Loucy (cell line): ENCODE results near the gene CPA1.

Source experiments
- H2AFZ ChIP-seq: fragments of 200-600 bp; sonication (generic); 2 replicates; pipeline ENCODE4 v1.6.0; 2016; ENCODE audit warnings: antibody characterized with exemption, mild to moderate bottlenecking, low read length, moderate library complexity
- H3F3A ChIP-seq: fragments of 200-600 bp; 2 replicates; pipeline ENCODE4 v1.6.0; 2016; ENCODE audit warnings: antibody characterized with exemption, low read depth, mild to moderate bottlenecking
- H3K27me3 ChIP-seq: fragments of 200-600 bp; sonication (generic); 2 replicates; pipeline ENCODE4 v1.6.1; 2014; ENCODE audit warnings: low read length, mild to moderate bottlenecking; ENCODE audit not compliant: insufficient read depth, poor library complexity, severe bottlenecking
- H3K36me3 ChIP-seq: fragments of 200-600 bp; sonication (generic); 2 replicates; pipeline ENCODE4 v1.6.1; 2016; ENCODE audit warnings: low read length; ENCODE audit not compliant: insufficient read depth
- H3K4me1 ChIP-seq: fragments of 200-600 bp; sonication (generic); 2 replicates; pipeline ENCODE4 v1.5.1; 2014; ENCODE audit warnings: low read length, mild to moderate bottlenecking; ENCODE audit not compliant: insufficient read depth, poor library complexity, severe bottlenecking
- H3K4me2 ChIP-seq: fragments of 200-600 bp; sonication (generic); 2 replicates; pipeline ENCODE4 v1.6.0; 2014; ENCODE audit warnings: antibody characterized with exemption, low read length, low read depth, mild to moderate bottlenecking; ENCODE audit not compliant: poor library complexity, severe bottlenecking
- H3K4me3 ChIP-seq: fragments of 200-600 bp; sonication (generic); 2 replicates; pipeline ENCODE4 v1.5.1; 2014; ENCODE audit warnings: low read length, mild to moderate bottlenecking, mixed read lengths; ENCODE audit not compliant: poor library complexity, severe bottlenecking
- H3K79me2 ChIP-seq: fragments of 200-600 bp; sonication (generic); 2 replicates; pipeline ENCODE4 v1.6.1; 2014; ENCODE audit warnings: low read length; ENCODE audit not compliant: insufficient read depth
- H3K9ac ChIP-seq: fragments of 200-600 bp; sonication (generic); 2 replicates; pipeline ENCODE4 v1.6.0; 2014; ENCODE audit warnings: mild to moderate bottlenecking, low read depth, low read length, moderate library complexity; ENCODE audit not compliant: poor library complexity, severe bottlenecking
- H3K9me2 ChIP-seq: fragments of 200-600 bp; sonication (generic); replicated peaks from 2 replicates; pipeline ENCODE4 v1.6.1; 2016; ENCODE audit warnings: low read depth, low read length, mixed read lengths
- H3K9me3 ChIP-seq: fragments of 200-600 bp; sonication (generic); 2 replicates; pipeline ENCODE4 v1.6.1; 2014; ENCODE audit warnings: mild to moderate bottlenecking, antibody characterized with exemption, low read length, low read depth; ENCODE audit not compliant: insufficient read depth
- H4K20me1 ChIP-seq: fragments of 200-600 bp; sonication (generic); 2 replicates; pipeline ENCODE4 v1.6.0; 2014; ENCODE audit warnings: antibody characterized with exemption, low read length, mild to moderate bottlenecking; ENCODE audit not compliant: insufficient read depth, poor library complexity, severe bottlenecking
- EZH2phosphoT487 ChIP-seq: fragments of 200-600 bp; IDR thresholded peaks from 2 replicates; pipeline ENCODE4 v1.6.1; 2018; ENCODE audit warnings: antibody characterized with exemption, mild to moderate bottlenecking, moderate library complexity, borderline replicate concordance
- TF ChIP-seq, protein P1 (sequence below): fragments of 200-600 bp; sonication (generic); conservative IDR thresholded peaks from 2 replicates; pipeline ENCODE4 v1.5.1; 2014; ENCODE audit warnings: mild to moderate bottlenecking, antibody characterized with exemption, low read length

CPA1 gene

DNA sequence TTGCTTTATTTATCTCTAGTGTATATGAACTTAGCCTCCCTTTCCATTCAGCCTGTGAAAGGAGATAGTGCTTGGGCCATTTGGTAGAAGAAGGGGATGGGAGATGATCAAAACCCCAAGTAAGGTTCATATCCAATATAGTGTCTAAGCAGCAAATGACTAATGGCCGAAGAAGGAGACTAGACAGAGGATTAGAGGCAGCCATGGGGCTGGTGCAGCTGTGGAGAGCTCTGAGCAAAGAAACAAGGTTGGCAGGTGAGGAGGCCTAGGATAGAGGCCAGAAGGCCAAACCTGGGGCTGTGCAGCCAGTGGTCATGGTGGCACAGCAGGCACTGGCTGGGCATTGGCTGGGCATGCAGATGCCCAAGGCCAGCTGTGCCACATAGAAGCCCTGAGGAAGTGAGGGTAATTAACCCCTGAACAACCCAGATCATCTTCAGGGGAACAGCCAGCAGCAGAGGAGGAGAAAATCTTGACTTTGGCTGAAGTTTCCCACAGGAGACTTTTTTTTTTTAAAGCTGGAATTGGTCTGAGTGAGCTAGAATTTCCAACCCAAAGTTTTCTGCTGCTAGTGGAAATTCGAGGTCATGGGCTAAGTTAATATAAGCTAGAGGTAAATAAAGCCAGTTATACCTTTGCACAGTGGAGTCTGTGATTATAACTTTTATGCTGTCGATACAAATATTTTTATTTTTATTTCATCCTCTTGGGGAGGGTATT is 10.3 kb upstream of the CPA1 start:
- Histone ChIP-seq H2AFZ (peak overlapping the region; percentile 61; the same call in 1 of the 2 replicates), H4K20me1 (no peaks in the 10 kb centered on the region), H3F3A (no peaks in the 10 kb centered on the region), H3K27me3 (no peaks in the 10 kb centered on the region), H3K9me3 (no peaks in the 10 kb centered on the region), H3K4me2 (peak overlapping the region; percentile 5), H3K9ac (no peak overlapping the region), H3K4me3 (no peak overlapping the region), H3K9me2 (no peaks in the 10 kb centered on the region), H3K36me3 (no peaks in the 10 kb centered on the region), H3K79me2 (no peaks in the 10 kb centered on the region), H3K4me1 (peaks cover 35% of the 10 kb centered on the region)
- TF ChIP-seq, protein P1, sequence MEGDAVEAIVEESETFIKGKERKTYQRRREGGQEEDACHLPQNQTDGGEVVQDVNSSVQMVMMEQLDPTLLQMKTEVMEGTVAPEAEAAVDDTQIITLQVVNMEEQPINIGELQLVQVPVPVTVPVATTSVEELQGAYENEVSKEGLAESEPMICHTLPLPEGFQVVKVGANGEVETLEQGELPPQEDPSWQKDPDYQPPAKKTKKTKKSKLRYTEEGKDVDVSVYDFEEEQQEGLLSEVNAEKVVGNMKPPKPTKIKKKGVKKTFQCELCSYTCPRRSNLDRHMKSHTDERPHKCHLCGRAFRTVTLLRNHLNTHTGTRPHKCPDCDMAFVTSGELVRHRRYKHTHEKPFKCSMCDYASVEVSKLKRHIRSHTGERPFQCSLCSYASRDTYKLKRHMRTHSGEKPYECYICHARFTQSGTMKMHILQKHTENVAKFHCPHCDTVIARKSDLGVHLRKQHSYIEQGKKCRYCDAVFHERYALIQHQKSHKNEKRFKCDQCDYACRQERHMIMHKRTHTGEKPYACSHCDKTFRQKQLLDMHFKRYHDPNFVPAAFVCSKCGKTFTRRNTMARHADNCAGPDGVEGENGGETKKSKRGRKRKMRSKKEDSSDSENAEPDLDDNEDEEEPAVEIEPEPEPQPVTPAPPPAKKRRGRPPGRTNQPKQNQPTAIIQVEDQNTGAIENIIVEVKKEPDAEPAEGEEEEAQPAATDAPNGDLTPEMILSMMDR = no peak
- no peak for TF ChIP-seq EZH2phosphoT487

- H3K9me2 ChIP-seq = no peaks in the 10 kb centered on the region
- TF ChIP-seq EZH2phosphoT487 = no peak
- TF ChIP-seq, protein P1 = no peak
- H3K9ac ChIP-seq = no peak overlapping the region
- H3K27me3 ChIP-seq = no peaks in the 10 kb centered on the region
- H4K20me1 ChIP-seq = no peaks in the 10 kb centered on the region
- no peak overlapping the region for H2AFZ ChIP-seq
- H3F3A ChIP-seq = no peaks in the 10 kb centered on the region
- H3K4me2 ChIP-seq = no peak overlapping the region
- no peaks in the 10 kb centered on the region for H3K36me3 ChIP-seq
- H3K79me2 ChIP-seq = no peaks in the 10 kb centered on the region
- no peak overlapping the region for H3K4me3 ChIP-seq
- peaks cover 6% of the 10 kb centered on the region; the same call in 1 of the 2 replicates for H3K9me3 ChIP-seq
- peaks cover 35% of the 10 kb centered on the region for H3K4me1 ChIP-seq
Observed at GRCh38 chr7:130371046-130371445, 9.2 kb upstream of the CPA1 start.

- Histone ChIP-seq H3K9ac (no peak overlapping the region), H3K4me2 (no peak overlapping the region), H3K79me2 (no peaks in the 10 kb centered on the region), H3K9me3 (peaks cover 9% of the 10 kb centered on the region; the same call in 1 of the 2 replicates), H3K4me3 (no peak overlapping the region), H3F3A (no peaks in the 10 kb centered on the region), H3K36me3 (no peaks in the 10 kb centered on the region), H3K4me1 (peaks cover 24% of the 10 kb centered on the region), H2AFZ (no peak overlapping the region), H3K9me2 (no peaks in the 10 kb centered on the region), H4K20me1 (no peaks in the 10 kb centered on the region), H3K27me3 (no peaks in the 10 kb centered on the region)
- TF ChIP-seq, protein P1 = no peak
- no peak for TF ChIP-seq EZH2phosphoT487
Observed at GRCh38 chr7:130372402-130373165, 7.7 kb upstream of the CPA1 start.
